Activated B cell treated with CpG ODN at 0.5 μM for 24 hours (primary cell): ENCODE results near the gene POLR1B. TPM values are rescaled to one million over a fixed set of nuclear protein-coding genes. Genes with fewer than 3 reads are reported as not detected.

Experiments
- ATAC-seq: fragments of 200-7000 bp; cut with Tn5 transposase; one replicate; pipeline ENCODE4 v1.10.0; 2021; ENCODE audit warnings: low read depth, mild to moderate bottlenecking, moderate library complexity
- CTCF ChIA-PET: fragments of 350-600 bp; sonication (Branson Sonifier 250); formaldehyde crosslinking; loops from one replicate; lab custom pipeline; 2021; ENCODE audit warnings: antibody characterized with exemption; lab: Charles Lee
- POLR2A ChIA-PET: fragments of 350-600 bp; sonication (Branson Sonifier 250); formaldehyde crosslinking; loops from one replicate; lab custom pipeline; 2021; ENCODE audit warnings: antibody characterized with exemption; lab: Charles Lee
- DNase-seq: peaks from one replicate; pipeline ENCODE4 v3.0.0; 2022
- H3K27ac Mint-ChIP-seq: one replicate; pipeline ENCODE4 v1.8.0; 2020; ENCODE audit warnings: mixed read lengths
- H3K27me3 Mint-ChIP-seq: one replicate; pipeline ENCODE4 v1.8.0; 2021; ENCODE audit warnings: mixed read lengths
- H3K36me3 Mint-ChIP-seq: one replicate; pipeline ENCODE4 v1.8.0; 2021; ENCODE audit warnings: low read depth, mixed read lengths
- H3K4me1 Mint-ChIP-seq: one replicate; pipeline ENCODE4 v1.8.0; 2021; ENCODE audit warnings: mixed read lengths
- H3K4me3 Mint-ChIP-seq: one replicate; pipeline ENCODE4 v1.8.0; 2020; ENCODE audit warnings: mild to moderate bottlenecking, mixed read lengths
- H3K9me3 Mint-ChIP-seq: one replicate; pipeline ENCODE4 v1.8.0; 2020; ENCODE audit warnings: mixed read lengths
- intact Hi-C: fragments of 100-400 bp; cut with micrococcal nuclease; formaldehyde crosslinking; loops from one replicate; pipeline ENCODE4 v1.15.1; 2024
- total RNA-seq: library from RNA; stranded (reverse); gene quantifications from 2 replicates; pipeline ENCODE4 v1.2.3, GENCODE V29; 2022
- TF ChIP-seq, protein P1 (sequence below): fragments of 200-600 bp; IDR thresholded peaks from one replicate; pipeline ENCODE4 v1.8.0; 2022; ENCODE audit warnings: antibody characterized with exemption, mild to moderate bottlenecking

The POLR1B gene
- total RNA-seq, 1 donor from 2014 or later: 48.8 TPM

DNA sequence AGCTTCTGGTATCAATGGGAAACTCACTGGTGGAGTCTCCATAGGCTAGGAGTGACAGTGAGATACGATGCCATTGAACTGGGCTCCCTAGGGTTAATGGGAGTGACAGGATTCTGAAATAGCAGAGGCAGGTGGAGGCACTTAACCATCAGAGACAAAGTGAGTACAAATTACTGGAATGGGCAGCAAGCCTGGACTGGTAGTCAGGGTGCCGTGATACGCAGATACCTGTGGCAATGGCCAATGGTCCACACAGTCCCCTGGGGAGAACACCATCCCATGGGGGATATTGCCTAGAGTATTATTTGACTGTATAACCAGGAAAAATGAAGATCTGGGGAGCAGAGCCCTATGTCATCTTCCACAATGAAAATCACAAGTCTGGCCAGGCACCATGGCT, 59.5 kb downstream of the POLR1B start:
- DNase-seq (no peak), ATAC-seq (no peak)
- ChIA-PET POLR2A (interaction anchor here (0.7 to 1.2 kb wide), 2 partner anchors 18 to 276 kb away, joined by 4 to 5 read pairs; partner anchors contain the start of gene CHCHD5), CTCF (interaction anchor here (1.5 to 3.9 kb wide), 3 partner anchors 24 to 340 kb away, joined by 3 to 50 read pairs (median 19); no protein-coding TSS in a partner anchor)
- H3K27me3 Mint-ChIP-seq: no peaks in the 10 kb centered on the region
- peaks cover 6% of the 10 kb centered on the region for H3K4me1 Mint-ChIP-seq
- H3K36me3 Mint-ChIP-seq: no peaks in the 10 kb centered on the region
- TF ChIP-seq, protein P1, sequence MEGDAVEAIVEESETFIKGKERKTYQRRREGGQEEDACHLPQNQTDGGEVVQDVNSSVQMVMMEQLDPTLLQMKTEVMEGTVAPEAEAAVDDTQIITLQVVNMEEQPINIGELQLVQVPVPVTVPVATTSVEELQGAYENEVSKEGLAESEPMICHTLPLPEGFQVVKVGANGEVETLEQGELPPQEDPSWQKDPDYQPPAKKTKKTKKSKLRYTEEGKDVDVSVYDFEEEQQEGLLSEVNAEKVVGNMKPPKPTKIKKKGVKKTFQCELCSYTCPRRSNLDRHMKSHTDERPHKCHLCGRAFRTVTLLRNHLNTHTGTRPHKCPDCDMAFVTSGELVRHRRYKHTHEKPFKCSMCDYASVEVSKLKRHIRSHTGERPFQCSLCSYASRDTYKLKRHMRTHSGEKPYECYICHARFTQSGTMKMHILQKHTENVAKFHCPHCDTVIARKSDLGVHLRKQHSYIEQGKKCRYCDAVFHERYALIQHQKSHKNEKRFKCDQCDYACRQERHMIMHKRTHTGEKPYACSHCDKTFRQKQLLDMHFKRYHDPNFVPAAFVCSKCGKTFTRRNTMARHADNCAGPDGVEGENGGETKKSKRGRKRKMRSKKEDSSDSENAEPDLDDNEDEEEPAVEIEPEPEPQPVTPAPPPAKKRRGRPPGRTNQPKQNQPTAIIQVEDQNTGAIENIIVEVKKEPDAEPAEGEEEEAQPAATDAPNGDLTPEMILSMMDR: no peak
- H3K4me3 Mint-ChIP-seq: no peak overlapping the region
- no peaks in the 10 kb centered on the region for H3K9me3 Mint-ChIP-seq
- H3K27ac Mint-ChIP-seq: no peak overlapping the region
- intact Hi-C loops: loop anchor here (2.0 to 5.0 kb wide), 2 partner anchors 25 to 356 kb away; no protein-coding TSS in a partner anchor

DNA sequence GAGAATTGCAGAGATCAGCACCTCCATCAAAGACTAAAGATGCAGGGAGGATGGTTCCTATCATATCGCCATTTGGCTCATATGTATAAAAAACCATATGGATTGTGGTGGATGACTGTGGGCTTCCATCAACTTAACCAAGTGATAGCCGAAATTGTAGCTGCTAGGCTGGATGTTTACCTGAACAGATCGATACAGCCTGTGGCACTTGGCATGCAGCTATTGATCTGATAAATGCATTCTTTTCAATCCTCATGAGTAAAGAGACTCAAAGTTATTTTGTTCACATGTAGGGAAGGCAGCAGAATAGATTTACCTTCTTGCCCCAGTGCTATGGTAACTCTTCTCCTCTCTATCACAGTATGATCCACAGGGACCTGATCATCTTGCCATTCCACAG, 60.7 kb downstream of the POLR1B start:
- CTCF ChIA-PET: interaction anchor here (2.6 kb wide), 1 partner anchor 124 kb away, joined by 9 read pairs; no protein-coding TSS in a partner anchor
- DNase-seq (no peak), ATAC-seq (no peak)
- no peaks in the 10 kb centered on the region for H3K36me3 Mint-ChIP-seq
- TF ChIP-seq, protein P1: no peak
- H3K4me1 Mint-ChIP-seq: peaks cover 6% of the 10 kb centered on the region
- POLR2A ChIA-PET: no interaction called here
- no peaks in the 10 kb centered on the region for H3K9me3 Mint-ChIP-seq
- H3K27me3 Mint-ChIP-seq: no peaks in the 10 kb centered on the region
- H3K27ac Mint-ChIP-seq: no peak overlapping the region
- intact Hi-C loops: loop anchor here (5.0 kb wide), 1 partner anchor 354 kb away; no protein-coding TSS in a partner anchor
- no peak overlapping the region for H3K4me3 Mint-ChIP-seq

DNA sequence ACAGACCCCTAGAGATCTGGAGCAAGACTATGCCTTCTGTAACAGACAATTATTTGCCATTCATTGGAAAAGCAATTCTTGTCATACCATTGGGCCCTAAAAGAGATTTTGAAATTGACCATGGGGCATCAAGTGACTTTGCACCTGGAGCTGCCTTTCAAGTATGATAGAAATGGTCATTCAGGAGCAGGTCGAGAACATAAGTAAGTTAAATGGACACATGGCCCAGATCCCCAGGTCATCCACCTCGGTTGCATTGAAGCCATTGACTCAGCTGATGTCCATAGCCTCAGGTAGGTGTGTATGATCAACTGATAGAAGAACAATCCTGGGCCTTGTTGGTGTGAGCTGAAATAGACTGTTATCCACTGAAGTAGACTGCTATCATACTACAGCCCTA, 61.5 kb downstream of the POLR1B start:
- H3K4me3 Mint-ChIP-seq: no peak overlapping the region
- POLR2A ChIA-PET: interaction anchor here (1.0 kb wide), 1 partner anchor 20 kb away, joined by 5 read pairs; no protein-coding TSS in a partner anchor
- no peaks in the 10 kb centered on the region for H3K36me3 Mint-ChIP-seq
- DNase-seq: no peak
- H3K9me3 Mint-ChIP-seq: no peaks in the 10 kb centered on the region
- no peak overlapping the region for H3K27ac Mint-ChIP-seq
- H3K27me3 Mint-ChIP-seq: no peaks in the 10 kb centered on the region
- intact Hi-C loops: loop anchor here (5.0 kb wide), 1 partner anchor 354 kb away; no protein-coding TSS in a partner anchor
- TF ChIP-seq, protein P1: no peak
- no peak for ATAC-seq
- peaks cover 6% of the 10 kb centered on the region for H3K4me1 Mint-ChIP-seq
- CTCF ChIA-PET: interaction anchor here (2.6 kb wide), 1 partner anchor 123 kb away, joined by 9 read pairs; no protein-coding TSS in a partner anchor

DNA sequence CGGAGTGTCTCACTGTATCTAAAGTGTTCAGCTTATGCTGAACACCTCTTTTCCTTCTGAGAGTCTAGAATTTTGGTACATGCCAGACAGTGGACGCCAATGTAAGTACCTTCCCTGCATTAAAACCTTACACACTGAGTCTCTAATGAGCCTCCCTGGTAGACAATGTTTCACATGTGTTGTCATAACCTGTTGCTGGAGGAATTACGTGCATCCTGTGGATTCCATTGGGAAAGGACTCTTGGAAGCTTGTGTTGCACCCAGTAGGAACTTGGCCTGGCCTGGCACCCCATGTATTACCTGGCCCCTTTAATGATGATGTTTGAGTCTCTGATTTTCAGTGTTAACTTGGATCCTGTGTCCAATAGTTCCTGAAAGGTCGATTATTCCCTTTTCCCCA, 62.7 kb downstream of the POLR1B start:
- Mint-ChIP-seq H3K9me3 (no peaks in the 10 kb centered on the region), H3K4me1 (peaks cover 3% of the 10 kb centered on the region), H3K4me3 (no peak overlapping the region), H3K36me3 (no peaks in the 10 kb centered on the region), H3K27ac (no peak overlapping the region), H3K27me3 (no peaks in the 10 kb centered on the region)
- DNase-seq (no peak), ATAC-seq (no peak)
- ChIA-PET CTCF (interaction anchor here (2.6 kb wide), 1 partner anchor 122 kb away, joined by 9 read pairs; no protein-coding TSS in a partner anchor), POLR2A (no interaction called here)
- TF ChIP-seq, protein P1: no peak
- intact Hi-C loops: loop anchor here (5.0 kb wide), 1 partner anchor 352 kb away; no protein-coding TSS in a partner anchor

DNA sequence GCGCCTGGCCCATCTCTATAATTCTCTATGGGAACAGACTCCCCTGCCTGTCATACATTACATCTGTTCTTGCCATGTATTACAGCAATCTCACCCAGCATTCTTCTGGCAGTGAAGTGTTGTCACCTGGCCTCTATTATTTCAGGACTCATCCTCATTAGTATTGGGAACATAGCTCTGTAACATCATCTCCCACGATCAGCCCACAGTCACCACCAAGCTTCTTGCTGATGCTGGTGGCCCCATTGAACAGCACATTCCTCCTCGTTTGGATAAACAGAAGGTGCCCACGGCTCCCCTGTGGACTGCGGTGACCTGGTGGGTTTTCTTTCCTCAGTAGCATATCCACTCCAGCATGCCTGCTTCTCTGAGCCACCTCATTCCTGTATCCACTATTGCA, 63.7 kb downstream of the POLR1B start:
- H3K27me3 Mint-ChIP-seq: no peaks in the 10 kb centered on the region
- intact Hi-C loops: no loop called here
- H3K27ac Mint-ChIP-seq: no peak overlapping the region
- POLR2A ChIA-PET: no interaction called here
- CTCF ChIA-PET: no interaction called here
- no peaks in the 10 kb centered on the region for H3K36me3 Mint-ChIP-seq
- ATAC-seq (no peak), DNase-seq (no peak)
- H3K4me1 Mint-ChIP-seq: no peaks in the 10 kb centered on the region
- no peaks in the 10 kb centered on the region for H3K9me3 Mint-ChIP-seq
- H3K4me3 Mint-ChIP-seq: no peak overlapping the region
- TF ChIP-seq, protein P1: no peak
